GM12865 (cell line): ENCODE results near the gene USP49.

Experiments used
- DNase-seq: peaks from one replicate; pipeline ENCODE4 v3.0.0; 2010; ENCODE audit warnings: low read depth
- H3K4me3 ChIP-seq: 2 replicates; pipeline ENCODE4 v1.5.1; 2011; ENCODE audit warnings: mild to moderate bottlenecking, low read depth, low read length, control low read depth
- TF ChIP-seq, protein P1 (sequence below): IDR thresholded peaks from 2 replicates; pipeline ENCODE4 v1.5.1; 2011; ENCODE audit warnings: low read length, control low read depth, low read depth, inconsistent platforms; ENCODE audit not compliant: insufficient read depth; ENCODE audit errors: missing control alignments

Gene USP49

DNA sequence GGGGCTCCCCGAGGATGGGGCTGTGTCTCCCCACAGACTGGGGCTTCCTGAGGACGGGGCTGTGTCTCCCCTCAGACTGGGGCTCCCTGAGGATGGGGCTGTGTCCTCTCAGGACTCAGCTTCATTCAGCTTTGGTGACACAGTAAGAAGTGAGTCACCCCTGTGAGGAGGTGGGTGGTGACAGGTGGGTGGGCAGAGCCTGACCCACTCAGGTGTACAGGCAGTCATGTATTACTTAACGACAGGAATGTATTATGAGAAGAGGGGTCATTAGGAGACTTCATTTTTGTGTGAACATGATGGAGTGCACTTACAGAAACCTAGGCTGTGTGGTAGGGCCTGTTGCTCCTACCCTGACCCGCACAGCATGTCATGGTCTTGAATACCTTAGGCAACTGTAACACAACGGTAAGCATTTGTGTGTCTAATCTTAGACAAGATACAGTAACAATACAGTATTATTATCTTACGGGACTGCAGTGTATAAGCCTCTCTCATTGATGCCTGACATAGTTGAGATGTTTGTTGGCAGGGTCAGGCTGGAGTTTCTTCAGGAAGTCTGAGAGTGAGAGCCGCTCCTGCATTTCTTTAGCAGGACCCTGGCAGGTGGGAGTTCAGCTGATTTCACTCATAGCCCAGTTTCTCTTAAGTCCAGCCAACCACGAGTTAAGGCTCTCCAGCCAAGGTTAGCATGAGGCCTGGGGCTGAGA is 137.1 kb downstream of the USP49 start:
- TF ChIP-seq, protein P1, sequence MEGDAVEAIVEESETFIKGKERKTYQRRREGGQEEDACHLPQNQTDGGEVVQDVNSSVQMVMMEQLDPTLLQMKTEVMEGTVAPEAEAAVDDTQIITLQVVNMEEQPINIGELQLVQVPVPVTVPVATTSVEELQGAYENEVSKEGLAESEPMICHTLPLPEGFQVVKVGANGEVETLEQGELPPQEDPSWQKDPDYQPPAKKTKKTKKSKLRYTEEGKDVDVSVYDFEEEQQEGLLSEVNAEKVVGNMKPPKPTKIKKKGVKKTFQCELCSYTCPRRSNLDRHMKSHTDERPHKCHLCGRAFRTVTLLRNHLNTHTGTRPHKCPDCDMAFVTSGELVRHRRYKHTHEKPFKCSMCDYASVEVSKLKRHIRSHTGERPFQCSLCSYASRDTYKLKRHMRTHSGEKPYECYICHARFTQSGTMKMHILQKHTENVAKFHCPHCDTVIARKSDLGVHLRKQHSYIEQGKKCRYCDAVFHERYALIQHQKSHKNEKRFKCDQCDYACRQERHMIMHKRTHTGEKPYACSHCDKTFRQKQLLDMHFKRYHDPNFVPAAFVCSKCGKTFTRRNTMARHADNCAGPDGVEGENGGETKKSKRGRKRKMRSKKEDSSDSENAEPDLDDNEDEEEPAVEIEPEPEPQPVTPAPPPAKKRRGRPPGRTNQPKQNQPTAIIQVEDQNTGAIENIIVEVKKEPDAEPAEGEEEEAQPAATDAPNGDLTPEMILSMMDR, result no peak
- no peak for DNase-seq

DNA sequence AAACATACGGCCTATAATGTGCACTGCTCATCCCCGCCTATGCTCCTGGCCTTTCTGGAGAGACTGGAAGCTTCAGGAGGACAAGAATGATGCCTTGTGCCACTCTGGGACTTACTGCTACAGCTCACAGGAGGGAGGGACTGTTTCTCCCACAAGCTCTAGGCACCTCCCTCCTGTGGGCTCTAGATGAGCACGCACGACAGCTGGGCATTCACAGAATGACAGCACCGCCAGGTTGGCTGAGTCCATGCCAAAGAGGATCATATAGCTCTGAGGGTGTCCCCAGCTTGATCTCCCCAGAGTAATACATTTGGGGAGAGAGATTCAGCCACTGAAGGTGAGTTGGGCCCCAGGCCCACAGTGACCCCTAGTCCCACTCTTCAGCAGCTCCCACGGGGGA is 137.9 kb downstream of the USP49 start:
- no peak overlapping the region for H3K4me3 ChIP-seq
- DNase-seq, result no peak
- TF ChIP-seq, protein P1, result no peak

More for the DNA sequence above, 137.1 kb downstream of the USP49 start:
- H3K4me3 ChIP-seq, result no peak overlapping the region

DNA sequence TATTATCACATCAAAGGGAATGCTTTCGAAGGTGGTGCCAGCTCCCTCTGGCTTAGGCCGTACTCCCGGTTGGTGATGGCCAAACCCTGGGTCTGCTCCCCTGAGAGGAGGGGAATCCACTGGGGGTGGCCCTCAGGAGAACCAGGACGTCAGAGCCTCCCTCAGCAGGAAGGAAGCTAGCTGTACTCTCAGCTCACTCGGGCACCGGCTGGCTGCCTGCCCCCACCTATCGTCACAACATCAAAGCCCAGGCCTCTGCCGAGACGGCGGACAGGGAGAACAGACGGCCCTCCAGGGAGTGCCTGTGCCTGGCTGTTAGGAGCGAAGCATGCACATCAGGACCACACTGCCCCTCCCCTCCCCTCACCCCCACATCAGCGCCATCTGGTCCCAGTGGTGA is 138.8 kb downstream of the USP49 start:
- no peak overlapping the region for H3K4me3 ChIP-seq
- no peak for DNase-seq
- TF ChIP-seq, protein P1, result no peak

- no peak for DNase-seq
- no peak overlapping the region for H3K4me3 ChIP-seq
- TF ChIP-seq, protein P1, result no peak
Measured at GRCh38 chr6:41755895-41756294, 139.3 kb downstream of the USP49 start.

DNA sequence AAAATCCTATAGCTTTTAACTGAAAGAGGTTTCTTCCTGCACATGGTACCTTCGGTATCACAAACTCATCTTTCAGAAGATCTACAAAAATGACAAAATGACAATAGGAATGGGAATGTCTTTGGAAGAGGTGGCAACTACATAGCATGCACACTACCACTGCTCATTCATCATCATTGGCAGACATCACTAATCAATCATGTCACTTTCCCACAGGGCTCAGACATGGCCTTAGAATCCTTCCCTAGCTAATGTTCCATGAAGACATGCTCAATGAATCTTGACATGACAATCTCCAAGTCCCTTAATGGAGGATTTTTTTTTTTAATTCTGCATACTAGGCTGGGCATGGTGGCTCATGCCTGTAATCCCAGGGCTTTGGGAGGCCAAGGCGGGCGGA is 144.8 kb downstream of the USP49 start:
- TF ChIP-seq, protein P1, result no peak
- DNase-seq, result no peak
- H3K4me3 ChIP-seq, result no peak overlapping the region

GRCh38 chr6:41748542-41748941 is 146.6 kb downstream of the USP49 start:
- TF ChIP-seq, protein P1, result no peak
- H3K4me3 ChIP-seq, result no peak overlapping the region
- no peak for DNase-seq

GRCh38 chr6:41748102-41748477 is 147.1 kb downstream of the USP49 start:
- TF ChIP-seq, protein P1, result no peak
- no peak overlapping the region for H3K4me3 ChIP-seq
- no peak for DNase-seq
